Measurements from ENCODE around the gene USP53. TPM values are rescaled to one million over a fixed set of nuclear protein-coding genes. Genes with fewer than 3 reads are reported as not detected.

Gene USP53
- polyA plus RNA-seq, 1 of the 3 experiments (the other 2 are of a cell fraction): 8.1 TPM

DNA sequence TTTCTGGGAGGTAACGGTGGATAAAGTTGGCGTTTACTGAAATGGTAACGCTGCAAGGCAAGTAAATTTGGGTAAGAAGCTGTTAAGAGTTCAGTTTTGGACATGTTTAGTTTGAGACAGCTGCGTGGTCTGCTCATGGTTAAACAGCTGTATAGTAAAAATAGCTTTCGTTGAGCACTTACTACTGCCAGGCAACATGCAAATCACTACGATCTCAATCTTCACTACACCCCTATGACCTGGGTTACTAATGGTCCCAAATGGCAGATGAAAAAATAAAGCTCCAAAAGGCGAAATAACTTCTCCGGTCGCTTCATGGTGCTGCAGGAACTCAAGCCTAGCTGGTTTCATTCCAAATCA lies 87.2 kb downstream of the USP53 start (continued):
- TF ChIP-seq RXRA (IDR thresholded peaks at IDR 0.05; ENCODE audit: borderline replicate concordance, low read depth): no peak
- TF ChIP-seq, protein P1, sequence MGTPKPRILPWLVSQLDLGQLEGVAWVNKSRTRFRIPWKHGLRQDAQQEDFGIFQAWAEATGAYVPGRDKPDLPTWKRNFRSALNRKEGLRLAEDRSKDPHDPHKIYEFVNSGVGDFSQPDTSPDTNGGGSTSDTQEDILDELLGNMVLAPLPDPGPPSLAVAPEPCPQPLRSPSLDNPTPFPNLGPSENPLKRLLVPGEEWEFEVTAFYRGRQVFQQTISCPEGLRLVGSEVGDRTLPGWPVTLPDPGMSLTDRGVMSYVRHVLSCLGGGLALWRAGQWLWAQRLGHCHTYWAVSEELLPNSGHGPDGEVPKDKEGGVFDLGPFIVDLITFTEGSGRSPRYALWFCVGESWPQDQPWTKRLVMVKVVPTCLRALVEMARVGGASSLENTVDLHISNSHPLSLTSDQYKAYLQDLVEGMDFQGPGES (IDR thresholded peaks at IDR 0.05; ENCODE audit: low read depth, low read length): no peak
- TF ChIP-seq USF1 (IDR thresholded peaks at IDR 0.05; ENCODE audit: borderline replicate concordance, low read depth): no peak
- no peak for TF ChIP-seq MXI1 (IDR thresholded peaks at IDR 0.05; ENCODE audit: low read depth, low read length)

DNA sequence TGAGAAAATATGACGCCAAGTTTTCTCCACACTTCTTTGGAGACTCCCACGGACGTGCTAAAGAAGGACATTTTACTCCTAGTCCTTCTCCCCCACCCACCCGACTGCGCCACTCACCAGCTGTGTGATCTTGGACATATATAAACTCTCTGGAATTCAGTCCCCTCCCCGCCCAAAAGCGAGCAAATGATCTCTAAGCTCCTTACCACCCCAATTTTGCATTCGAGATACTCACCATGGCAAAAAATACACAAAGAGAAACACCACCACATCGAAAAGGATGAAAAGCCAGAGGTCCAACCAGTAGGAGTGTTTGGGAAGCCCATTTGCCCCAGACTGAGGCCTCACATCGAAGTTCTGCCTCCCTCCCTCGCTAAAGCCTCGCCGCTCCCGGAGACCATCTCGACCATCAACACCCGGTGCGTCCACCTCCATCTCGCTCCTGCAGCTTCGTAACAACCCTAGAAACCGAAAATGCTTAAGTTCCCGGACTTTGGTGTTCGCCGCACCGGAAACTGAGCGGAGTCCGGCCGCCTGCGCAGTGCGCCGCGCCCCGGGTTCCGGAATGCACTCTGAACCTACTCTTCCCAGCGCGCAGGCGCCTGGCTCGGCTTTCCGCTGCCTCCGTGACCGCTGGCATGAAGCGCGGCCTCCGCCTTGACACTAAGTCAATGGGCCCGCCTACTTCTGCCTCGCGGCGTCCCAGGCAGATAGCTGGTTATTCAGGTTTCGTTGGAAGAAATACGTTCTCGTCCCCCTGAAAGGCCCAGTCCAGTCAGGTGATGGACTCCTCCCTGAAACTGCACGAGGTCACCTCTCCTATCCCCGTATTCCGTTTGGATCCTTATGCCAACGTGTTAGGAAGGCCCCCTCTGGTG lies 87.8 kb downstream of the USP53 start:
- Histone ChIP-seq H3K36me3 (replicated peaks in 1 of 2; ENCODE audit: control insufficient read depth in 1 of 2, insufficient read depth in 2 of 2, low read length in 1 of 2) (peaks cover 29 to 31% of the 10 kb centered on the region in 2 experiments), H3K4me3 (ENCODE audit: low read depth in 2 of 2, low read length in 1 of 2) (peak overlapping the region; percentile 82 to 87), H3K27me3 (ENCODE audit: insufficient read depth) (no peaks in the 10 kb centered on the region), H3F3A (replicated peaks; ENCODE audit: insufficient read depth) (peaks cover 8% of the 10 kb centered on the region), H3K27ac (ENCODE audit: low read depth in 2 of 2, low read length in 1 of 2) (peak overlapping the region; percentile 91 to 95), H3K9ac (peak overlapping the region; percentile 83), H3K79me2 (ENCODE audit: insufficient read depth) (peaks cover 38% of the 10 kb centered on the region), H3K9me2 (no peaks in the 10 kb centered on the region), H3K9me3 (no peaks in the 10 kb centered on the region), H3K4me1 (ENCODE audit: control insufficient read depth in 1 of 2, insufficient read depth in 2 of 2, low read depth in 1 of 2, low read length in 1 of 2) (peaks cover 0 to 7% of the 10 kb centered on the region in 2 experiments; a peak in 2 of 4 replicates), H2AFZ (ENCODE audit: low read depth) (peak overlapping the region; percentile 98), H3K4me2 (peak overlapping the region; percentile 75), H4K20me1 (ENCODE audit: insufficient read depth) (no peaks in the 10 kb centered on the region)
- WGBS (ENCODE audit: low lambda C conversion rate): 3% methylated on average over 21 of the region's 54 CpGs
- peak; percentile 87 for DNase-seq
- ChIA-PET POLR2A (interaction anchor here (0.6 to 1.2 kb wide), 3 partner anchors 10 to 54 kb away, joined by 3 to 4 read pairs (median 3); no protein-coding TSS in a partner anchor), CTCF (interaction anchor here (0.9 to 2.5 kb wide), 8 partner anchors 8 to 327 kb away, joined by 3 to 16 read pairs (median 4); no protein-coding TSS in a partner anchor)
- TF ChIP-seq NFIC (IDR thresholded peaks at IDR 0.05; ENCODE audit: borderline replicate concordance) (no peak), NRF1 (IDR thresholded peaks at IDR 0.05; ENCODE audit: low read depth, low read length) (peak; percentile 92), FOXJ3 (CRISPR knock-in tag; IDR thresholded peaks at IDR 0.05) (no peak), REST (IDR thresholded peaks at IDR 0.05; ENCODE audit: low read depth, low read length) (no peak), FOXM1 (IDR thresholded peaks at IDR 0.05; ENCODE audit: low read depth) (no peak), GATA2 (CRISPR knock-in tag; IDR thresholded peaks at IDR 0.05) (no peak), EP300 (IDR thresholded peaks at IDR 0.05; ENCODE audit: borderline replicate concordance in 1 of 2, low read depth in 1 of 2, low read length in 1 of 2) (no peak), RXRA (IDR thresholded peaks at IDR 0.05; ENCODE audit: borderline replicate concordance, low read depth) (no peak), TAF1 (IDR thresholded peaks at IDR 0.05; ENCODE audit: borderline replicate concordance, low read depth, low read length) (peak; percentile 80), YY1 (IDR thresholded peaks at IDR 0.05; ENCODE audit: low read depth) (no peak)
- TF ChIP-seq, protein P2, sequence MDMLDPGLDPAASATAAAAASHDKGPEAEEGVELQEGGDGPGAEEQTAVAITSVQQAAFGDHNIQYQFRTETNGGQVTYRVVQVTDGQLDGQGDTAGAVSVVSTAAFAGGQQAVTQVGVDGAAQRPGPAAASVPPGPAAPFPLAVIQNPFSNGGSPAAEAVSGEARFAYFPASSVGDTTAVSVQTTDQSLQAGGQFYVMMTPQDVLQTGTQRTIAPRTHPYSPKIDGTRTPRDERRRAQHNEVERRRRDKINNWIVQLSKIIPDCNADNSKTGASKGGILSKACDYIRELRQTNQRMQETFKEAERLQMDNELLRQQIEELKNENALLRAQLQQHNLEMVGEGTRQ (IDR thresholded peaks at IDR 0.05; ENCODE audit: borderline replicate concordance, low read depth, low read length): no peak
- TF ChIP-seq, protein P3, sequence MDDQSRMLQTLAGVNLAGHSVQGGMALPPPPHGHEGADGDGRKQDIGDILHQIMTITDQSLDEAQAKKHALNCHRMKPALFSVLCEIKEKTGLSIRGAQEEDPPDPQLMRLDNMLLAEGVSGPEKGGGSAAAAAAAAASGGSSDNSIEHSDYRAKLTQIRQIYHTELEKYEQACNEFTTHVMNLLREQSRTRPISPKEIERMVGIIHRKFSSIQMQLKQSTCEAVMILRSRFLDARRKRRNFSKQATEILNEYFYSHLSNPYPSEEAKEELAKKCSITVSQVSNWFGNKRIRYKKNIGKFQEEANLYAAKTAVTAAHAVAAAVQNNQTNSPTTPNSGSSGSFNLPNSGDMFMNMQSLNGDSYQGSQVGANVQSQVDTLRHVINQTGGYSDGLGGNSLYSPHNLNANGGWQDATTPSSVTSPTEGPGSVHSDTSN (IDR thresholded peaks at IDR 0.05): no peak
- TF ChIP-seq, protein P4, sequence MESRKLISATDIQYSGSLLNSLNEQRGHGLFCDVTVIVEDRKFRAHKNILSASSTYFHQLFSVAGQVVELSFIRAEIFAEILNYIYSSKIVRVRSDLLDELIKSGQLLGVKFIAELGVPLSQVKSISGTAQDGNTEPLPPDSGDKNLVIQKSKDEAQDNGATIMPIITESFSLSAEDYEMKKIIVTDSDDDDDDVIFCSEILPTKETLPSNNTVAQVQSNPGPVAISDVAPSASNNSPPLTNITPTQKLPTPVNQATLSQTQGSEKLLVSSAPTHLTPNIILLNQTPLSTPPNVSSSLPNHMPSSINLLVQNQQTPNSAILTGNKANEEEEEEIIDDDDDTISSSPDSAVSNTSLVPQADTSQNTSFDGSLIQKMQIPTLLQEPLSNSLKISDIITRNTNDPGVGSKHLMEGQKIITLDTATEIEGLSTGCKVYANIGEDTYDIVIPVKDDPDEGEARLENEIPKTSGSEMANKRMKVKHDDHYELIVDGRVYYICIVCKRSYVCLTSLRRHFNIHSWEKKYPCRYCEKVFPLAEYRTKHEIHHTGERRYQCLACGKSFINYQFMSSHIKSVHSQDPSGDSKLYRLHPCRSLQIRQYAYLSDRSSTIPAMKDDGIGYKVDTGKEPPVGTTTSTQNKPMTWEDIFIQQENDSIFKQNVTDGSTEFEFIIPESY (IDR thresholded peaks at IDR 0.05; ENCODE audit: borderline replicate concordance, low read depth): no peak
- TF ChIP-seq, protein P1 (IDR thresholded peaks at IDR 0.05; ENCODE audit: low read depth, low read length): no peak

All from SK-N-SH (cell line).